Neural cell (in vitro differentiated cells): Measurements from ENCODE around the gene CEACAM6.

Experiments used
- CTCF ChIP-seq: fragments of 450-650 bp; IDR thresholded peaks from 2 replicates; pipeline ENCODE4 v1.5.1; 2014; ENCODE audit warnings: antibody characterized with exemption, mild to moderate bottlenecking, moderate library complexity; ENCODE audit not compliant: poor library complexity, severe bottlenecking
- EP300 ChIP-seq: fragments of 450-650 bp; conservative IDR thresholded peaks from 2 replicates; pipeline ENCODE4 v1.6.1; 2014; ENCODE audit warnings: antibody characterized with exemption, mild to moderate bottlenecking, moderate library complexity; ENCODE audit not compliant: poor library complexity, severe bottlenecking
- EZH2 ChIP-seq: fragments of 200-600, 300-800 bp; shearing (Covaris generic), sonication (generic); IDR thresholded peaks from 2 replicates; pipeline ENCODE4 v1.6.1; 2014; ENCODE audit warnings: antibody characterized with exemption, low read length, borderline replicate concordance, mild to moderate bottlenecking; ENCODE audit not compliant: insufficient read depth, poor library complexity, severe bottlenecking
- TAF1 ChIP-seq: IDR thresholded peaks from 2 replicates; pipeline ENCODE4 v1.6.1; 2012; ENCODE audit warnings: low read depth

DNA sequence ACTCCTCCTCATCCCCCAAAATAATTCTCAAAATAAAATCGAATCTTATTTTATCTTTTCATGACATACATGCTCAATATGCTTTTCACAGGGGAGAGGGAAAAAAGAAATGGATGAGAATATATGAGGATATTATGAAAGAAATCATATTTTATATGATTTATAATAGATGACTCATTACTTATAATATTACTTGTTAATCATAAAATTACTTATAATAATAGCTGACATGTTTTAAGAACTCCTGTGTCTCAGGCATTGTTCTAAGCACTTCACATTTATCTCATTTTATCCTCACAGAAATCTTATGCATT lies 38.0 kb downstream of the CEACAM6 start:
- TF ChIP-seq CTCF (no peak), TAF1 (no peak), EP300 (no peak), EZH2 (no peak)
